Erythroblast (primary cell): ENCODE results near the gene ARHGEF40.

Experiments
- GATA1 ChIP-seq: IDR thresholded peaks from 2 replicates; pipeline ENCODE4 v1.6.1; 2011; ENCODE audit warnings: low read depth, mild to moderate bottlenecking, control low read depth, low read length, moderate library complexity
- POLR2A ChIP-seq: IDR thresholded peaks from 2 replicates; pipeline ENCODE4 v1.6.1; 2011; ENCODE audit warnings: mild to moderate bottlenecking, low read length

- no peak for TF ChIP-seq POLR2A
- TF ChIP-seq GATA1 = no peak
These were observed 6.6 kb upstream of the ARHGEF40 start for GRCh38 chr14:21063479-21063878.
